ENCODE measurements around the gene SLC6A13.
"Not testable (repeated sequence)": the region's sequence is repeated elsewhere in the genome, so short reads cannot be mapped to it uniquely, and the experiment has no call there.

SLC6A13 gene

DNA sequence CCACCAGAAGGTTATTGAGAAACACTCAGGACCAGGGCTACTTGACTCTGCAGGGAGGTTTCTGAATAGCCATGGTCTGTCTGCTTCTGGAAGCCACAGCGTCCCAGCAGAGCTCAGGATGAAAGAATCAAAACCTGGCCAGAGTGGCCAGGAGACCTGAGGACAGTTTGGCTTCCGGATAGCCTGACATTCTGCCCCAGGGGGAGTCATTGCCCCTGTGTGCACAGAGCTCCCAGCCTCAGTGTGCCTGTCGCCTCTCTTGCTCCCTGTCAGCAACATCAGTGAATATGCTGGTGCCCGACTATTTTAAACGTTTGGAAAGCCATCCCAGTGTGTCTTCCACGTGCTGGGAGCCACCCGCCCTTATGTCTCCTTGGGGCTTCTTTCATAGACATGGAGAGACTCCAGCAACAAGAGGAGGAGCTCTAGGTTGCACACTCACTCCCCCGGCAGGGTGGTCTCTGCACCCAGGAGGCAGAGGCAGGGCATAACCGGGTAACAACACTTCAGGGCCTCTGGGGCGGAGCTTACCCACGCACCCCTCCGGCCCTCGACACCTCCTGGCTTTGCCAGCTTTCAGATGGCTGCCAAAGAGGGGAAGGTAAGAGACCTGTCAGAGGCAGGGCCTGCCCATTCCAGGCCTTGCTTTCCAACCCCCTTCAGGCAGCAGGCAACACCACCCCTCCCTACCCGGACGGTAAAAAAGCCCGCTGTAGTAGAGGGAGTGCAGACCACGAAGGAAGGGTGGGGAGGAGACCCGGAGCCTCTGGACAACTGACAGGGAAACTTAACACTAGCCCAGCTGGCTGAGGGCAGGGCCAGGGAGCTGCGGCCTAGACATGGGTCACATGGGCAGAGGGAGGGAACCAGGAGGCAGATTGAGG, 29.7 kb downstream of the SLC6A13 start:
- no peak for DNase-seq

GRCh38 chr12:230925-231671, 31.5 kb downstream of the SLC6A13 start:
- DNase-seq: no peak

GRCh38 chr12:229441-230191, 33.0 kb downstream of the SLC6A13 start:
- DNase-seq: no peak

- no peak for DNase-seq
These were observed 33.8 kb downstream of the SLC6A13 start for GRCh38 chr12:228846-229200.

DNA sequence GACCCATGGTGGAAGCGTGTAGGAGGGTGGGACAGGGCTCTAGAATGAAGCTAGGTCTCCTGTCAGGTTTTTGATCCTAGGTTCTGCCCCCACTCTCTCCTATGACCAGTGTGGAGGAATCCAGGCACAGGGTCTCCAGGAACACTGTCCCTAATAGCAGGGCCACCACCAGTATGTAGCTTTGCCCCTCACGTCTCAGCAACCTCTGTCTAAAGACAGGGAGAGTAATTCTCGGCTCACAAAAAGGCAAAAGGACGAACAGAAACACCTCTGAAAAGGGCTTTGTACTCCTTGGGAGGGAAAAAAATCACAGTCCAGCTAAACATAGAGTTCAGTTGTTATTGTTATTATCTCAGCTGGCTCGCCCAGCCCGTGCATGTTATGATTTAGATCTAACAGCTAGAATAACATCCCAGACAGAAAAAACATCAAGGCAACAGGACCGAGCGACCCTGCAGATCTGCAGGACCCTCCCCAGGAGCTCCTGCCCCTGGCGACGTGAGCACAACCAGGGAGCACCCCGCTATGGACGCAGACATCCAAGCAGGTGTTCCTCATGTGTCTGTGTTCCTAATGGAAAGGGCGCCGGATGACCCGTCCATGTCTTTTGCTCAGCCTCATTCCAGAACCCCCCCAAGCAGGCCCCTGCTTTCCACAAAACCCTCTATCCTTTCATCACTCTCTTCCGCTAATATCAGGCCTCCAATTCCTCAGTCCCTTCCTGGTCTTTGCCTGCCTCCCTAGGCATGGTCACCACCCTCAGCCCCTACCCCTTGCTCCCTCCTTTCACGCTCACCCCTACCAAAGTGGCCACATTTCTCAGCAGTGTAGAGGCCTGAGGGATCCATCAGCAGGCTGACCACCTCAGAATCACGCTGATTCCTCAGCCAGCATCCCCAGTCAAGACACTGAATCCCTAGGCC, 34.5 kb downstream of the SLC6A13 start:
- DNase-seq: no peak

- DNase-seq: no peak
These were observed 35.2 kb downstream of the SLC6A13 start for GRCh38 chr12:227286-227915.

- DNase-seq: no peak
These were observed 36.2 kb downstream of the SLC6A13 start for GRCh38 chr12:226401-226800.

GRCh38 chr12:225012-225411, 37.6 kb downstream of the SLC6A13 start:
- DNase-seq: no peak

GRCh38 chr12:224330-224729, 38.3 kb downstream of the SLC6A13 start:
- DNase-seq: no peak

DNA sequence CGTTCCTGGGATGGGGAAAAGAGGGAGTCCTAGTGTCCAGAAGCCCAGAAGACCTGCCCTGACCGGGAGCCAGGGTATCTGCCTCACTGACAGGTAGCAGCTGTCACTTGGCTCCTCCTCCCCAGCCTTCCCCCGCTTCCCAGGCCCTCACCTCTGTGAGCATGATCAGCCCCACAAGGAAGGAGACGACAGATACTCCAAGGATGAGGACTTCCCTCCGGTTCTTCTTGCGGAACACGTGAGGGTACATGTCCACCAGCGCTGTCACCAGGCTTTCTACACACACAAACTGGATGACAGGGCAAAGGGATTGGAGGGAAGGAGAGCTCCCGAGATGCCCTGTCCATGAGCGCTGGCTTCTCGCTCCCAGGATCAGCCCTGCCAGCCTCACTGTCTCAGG, 38.8 kb downstream of the SLC6A13 start:
- DNase-seq: no peak

- no peak for DNase-seq
These were observed 40.9 kb downstream of the SLC6A13 start for GRCh38 chr12:221736-222135.

DNA sequence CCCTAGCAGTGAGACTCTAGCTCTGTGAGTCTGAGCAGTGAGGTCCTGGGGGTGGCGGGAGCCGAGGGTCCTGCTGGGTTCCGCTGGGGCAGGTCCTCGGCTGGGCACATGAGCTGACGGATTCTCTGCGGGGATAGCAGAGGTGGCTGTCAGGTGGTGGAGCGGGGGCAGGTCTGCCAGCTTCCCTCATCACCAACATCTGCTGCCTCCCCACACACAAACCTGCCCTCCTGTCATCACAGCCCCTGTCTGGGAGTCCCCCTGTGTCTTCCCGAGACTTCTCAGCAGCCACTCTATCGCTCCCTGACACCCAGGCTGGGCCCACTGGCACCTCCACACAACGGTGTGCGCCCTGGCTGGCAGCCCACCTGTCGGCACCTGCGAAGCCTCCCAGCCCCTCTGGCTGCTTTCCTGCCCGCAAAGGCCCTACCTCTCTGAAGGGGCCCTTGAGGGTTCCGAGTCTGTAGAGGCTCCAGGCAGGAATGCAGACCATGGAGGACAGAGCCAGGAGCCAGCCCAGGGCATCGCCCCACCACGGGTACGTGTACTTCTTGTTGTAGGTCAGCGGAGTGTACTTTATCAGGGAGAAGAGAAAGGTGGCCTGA, 41.6 kb downstream of the SLC6A13 start:
- no peak for DNase-seq

GRCh38 chr12:220491-220890, 42.1 kb downstream of the SLC6A13 start:
- DNase-seq: no peak

DNA sequence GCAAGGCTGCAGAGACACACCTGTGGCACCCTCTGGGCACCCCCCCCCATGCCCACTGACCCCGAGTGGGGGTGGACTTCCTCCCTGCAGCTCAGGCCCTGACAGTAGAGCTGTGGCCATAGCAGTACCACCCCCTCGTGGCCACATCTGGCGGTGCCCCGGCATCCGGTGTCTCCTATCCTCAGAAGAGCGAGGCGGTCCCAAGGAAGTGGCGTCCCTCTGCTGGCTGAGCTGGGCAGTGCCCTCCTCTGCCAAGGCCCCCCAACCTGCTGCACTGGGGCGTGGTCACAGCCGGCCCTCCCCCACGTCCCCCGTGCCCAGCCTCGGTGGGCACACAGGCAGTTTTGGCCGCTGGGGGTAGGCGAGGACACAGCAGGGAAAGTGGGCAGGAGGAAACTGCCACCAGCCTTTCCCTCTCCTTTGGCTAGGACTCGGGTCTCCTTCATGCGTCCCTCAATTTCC, 42.7 kb downstream of the SLC6A13 start:
- DNase-seq: peak; percentile 95

DNA sequence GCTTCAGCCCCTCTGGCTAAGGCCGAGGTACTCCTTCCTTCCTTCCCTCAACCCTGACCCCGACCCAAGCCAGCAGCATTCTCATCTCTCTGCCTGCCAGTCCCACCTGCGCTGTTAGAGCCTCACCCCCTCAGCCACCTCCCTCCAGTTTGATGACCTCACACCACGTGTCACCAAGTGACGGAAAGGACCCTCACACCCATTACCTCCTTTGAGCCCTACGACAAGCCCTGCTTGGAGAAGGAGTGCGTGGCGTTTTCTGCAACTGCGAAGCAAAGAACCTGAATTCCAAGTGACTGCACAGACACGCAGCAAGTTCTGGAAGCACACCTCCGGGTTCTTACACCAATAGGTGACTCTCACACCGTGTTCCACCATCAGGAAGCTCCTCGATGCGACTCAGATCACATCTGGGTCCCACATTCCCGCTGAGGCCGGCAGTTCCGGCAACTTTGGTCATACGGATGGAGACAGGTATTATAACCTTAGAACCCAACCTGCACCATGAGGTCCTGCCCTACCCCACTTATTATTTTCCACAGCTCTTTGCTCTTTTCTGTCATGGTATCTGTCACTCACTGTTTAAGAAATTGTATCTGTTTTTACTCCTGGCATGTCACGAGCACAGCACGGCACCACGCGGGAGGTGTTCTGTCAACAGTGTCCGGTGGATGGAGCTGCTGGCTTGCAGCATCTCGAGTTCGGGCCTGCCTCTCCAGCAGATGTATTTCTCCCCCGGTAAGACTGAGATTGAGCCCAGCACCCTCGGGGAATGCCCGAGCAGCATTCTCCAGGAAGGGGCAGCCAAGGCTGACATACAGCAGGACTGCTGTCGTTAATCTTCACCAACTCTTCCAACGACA, 43.7 kb downstream of the SLC6A13 start:
- DNase-seq: no peak

DNA sequence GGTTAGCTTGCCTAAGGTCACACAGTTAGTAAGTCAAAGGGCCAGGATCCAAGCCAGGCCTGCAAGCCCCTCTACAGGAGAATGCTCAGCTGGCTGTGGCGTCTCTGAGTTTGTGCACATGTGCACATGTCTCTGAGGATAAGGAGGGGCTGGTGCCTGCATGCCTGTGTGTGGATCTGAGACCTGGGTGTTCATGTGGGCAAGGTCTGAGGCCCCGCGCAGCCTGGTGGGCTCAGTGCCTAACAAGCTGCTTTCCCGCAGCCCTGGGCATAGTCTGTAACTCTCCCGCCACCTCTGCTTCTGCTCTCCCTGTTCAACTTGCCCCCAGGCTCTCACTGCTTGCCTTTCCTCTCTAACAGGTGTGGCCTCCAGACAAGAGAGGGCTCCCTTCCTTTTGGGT, 44.4 kb downstream of the SLC6A13 start:
- DNase-seq: no peak

- not testable (repeated sequence) for DNase-seq
These were observed 45.6 kb downstream of the SLC6A13 start for GRCh38 chr12:217029-217428.

DNA sequence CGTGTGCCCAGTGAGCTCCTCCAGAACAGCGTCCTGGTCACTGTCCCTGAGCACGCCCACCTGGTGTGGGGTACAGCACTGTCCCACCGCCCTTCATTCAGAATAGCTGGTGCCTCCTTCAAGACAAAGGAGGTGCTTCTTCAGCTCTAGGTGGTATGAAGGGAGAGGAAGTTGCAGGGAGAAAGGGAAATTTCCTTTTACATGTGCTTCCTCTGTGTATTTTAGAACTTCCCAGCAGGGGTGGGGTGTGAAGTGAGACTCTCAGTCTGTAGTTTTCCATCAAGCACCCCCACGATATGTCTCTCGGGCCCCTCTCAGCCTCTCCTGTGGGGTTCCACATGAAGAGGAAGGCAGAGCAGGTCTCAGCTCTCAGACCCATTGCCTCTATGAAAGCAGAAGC, 47.5 kb downstream of the SLC6A13 start:
- DNase-seq: no peak

DNA sequence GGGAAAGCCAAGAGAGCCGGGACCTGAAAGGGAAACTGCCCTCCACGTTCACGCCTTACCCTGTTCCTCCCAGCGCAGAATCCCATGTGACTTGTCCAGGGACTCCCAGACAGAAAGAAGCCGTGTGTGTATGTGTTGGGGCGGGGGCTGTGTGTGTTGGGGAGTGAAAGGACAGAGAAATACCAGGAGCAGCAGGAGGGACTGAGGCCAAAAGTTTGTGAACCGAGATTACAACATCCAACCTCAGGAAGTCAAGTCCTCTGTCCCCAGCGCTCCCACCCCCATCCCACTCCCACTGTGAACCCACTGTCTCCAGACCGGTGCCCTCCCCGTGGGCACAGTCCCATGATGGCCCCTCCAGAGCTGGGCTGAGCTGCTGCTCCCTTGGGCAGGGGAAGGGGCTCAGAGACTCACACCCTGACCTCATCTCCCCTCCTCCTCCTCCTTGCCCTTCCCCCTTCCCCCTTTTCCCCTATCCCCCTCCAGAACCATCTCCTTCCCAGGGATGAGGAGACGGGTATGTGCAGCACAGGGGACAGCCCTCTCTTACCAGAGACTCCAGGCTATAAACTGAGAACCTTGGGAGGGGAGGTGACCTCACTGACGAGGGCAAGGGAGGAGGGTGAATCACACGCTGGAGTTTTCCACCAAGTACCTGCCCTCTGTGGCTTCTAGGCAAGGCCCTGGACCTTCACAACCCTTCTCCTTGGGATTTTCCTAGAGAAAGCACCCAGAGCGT, 48.5 kb downstream of the SLC6A13 start, which contains the start of gene SLC6A12:
Gene SLC6A12, minus strand, starts transcription at position 155 of the 739 bp plus-strand sequence. CDS start 4,171 bp downstream, outside the sequence.
- DNase-seq: peak; percentile 57

Data from DMS53 (cell line).